NCI-H446 (cell line): Measurements from ENCODE around the gene TMEM164.

Experiments used
- DNase-seq, 2 experiments: peaks; one replicate each; lab custom pipeline; 2025; lab: John Stamatoyannopoulos, UW

Gene TMEM164

DNA sequence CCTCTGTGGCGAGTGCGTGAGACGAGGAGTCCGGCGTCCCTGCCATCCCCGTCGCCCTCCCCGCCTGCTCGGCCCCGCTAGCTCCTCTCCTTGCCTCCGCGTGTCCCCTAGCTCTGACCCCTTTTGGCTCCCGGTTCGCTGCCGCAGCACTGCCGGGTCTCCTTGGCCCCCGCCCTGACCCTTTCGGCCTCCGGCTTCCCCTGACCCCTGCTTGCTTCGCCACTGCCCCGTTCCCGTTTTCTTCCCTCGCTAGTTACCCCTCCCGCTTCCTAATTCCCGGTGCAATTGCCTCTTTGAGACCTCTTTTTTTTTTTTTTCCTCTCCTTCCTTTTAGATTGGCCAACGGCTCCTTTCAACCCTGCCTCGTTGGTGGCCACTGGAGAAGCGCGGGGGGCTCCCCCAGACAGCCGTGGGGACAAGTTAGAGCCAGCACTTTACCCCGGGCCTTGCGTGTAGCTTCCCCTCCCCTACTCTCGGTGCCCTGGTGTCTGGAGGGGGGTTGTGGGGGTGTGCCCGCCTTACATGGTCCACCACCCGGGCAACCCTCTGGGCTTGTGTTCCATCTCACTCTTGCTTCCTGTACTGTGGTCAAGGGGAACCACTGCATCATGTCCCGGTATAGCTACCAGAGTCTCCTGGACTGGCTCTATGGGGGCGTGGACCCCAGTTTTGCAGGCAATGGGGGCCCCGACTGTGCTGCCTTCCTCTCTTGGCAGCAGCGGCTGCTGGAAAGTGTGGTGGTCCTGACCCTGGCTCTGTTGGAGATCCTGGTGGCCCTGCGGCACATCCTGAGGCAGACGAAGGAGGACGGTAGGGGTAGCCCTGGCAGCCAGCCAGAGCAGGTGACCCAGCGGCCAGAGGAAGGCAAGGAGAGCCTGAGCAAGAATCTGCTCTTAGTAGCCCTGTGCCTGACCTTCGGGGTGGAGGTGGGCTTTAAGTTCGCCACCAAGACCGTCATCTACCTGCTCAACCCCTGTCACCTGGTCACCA is 548 bp downstream of the TMEM164 start:
- DNase-seq: no peak

DNA sequence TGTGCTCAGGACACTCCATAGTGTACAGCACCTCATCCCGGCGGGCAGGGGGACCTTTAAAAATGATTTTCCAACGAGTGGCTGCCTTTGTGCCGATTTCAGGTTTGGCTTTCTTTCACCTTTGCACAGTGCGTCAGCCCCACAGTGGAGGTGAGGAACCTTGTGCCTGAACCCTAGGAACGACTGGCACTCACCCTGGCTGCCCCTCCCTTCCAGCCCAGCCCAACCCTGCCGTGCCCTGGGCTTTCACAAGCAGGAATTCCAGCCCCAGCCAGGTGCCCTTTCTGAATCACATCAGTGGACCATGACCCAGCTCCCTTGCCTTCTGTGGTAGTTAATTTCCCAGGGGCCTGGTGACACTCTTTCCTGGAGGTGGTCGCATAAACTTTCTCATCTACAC is 1.3 kb downstream of the TMEM164 start:
- no peak for DNase-seq

DNA sequence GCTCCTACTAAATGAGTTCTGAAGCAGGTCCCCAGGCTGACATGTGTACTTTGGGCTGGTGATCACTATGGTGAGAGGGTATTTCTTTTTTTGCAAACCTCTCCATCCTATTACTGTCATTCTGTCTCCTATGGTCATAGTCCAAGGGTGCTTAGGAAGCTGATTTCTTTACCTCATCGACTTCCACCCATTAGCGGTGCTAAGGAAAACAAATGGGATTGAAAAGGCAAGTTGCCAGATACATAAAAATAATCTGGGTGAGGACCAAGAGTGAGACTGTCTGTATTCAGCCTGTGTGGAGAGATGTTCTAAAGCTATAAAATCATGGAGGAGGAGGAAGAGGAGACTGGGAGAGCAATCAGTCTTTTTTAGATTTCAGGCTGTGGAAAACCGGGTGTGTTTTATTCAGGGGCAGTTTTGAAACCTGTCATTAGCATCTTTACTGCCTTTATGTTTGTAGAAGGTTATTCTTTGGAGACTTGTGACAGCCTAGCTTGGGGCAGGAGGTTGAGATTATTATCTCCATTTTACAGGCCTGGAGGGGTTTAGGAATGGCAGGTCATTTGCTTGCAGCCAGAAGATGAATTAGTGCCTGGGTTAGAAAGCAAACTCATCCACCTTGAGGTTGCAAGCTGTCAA is 1.9 kb downstream of the TMEM164 start:
- peak in 1 of 2 experiments; percentile 34 for DNase-seq

GRCh38 chrX:110006161-110006560 is 3.2 kb downstream of the TMEM164 start:
- no peak for DNase-seq

GRCh38 chrX:110006821-110007375 is 4.0 kb downstream of the TMEM164 start:
- DNase-seq: peak in 1 of 2 experiments; percentile 41

GRCh38 chrX:110008011-110008635 is 5.2 kb downstream of the TMEM164 start:
- DNase-seq: no peak

GRCh38 chrX:110012818-110013485 is 10.0 kb downstream of the TMEM164 start:
- peak in 1 of 2 experiments; percentile 3 for DNase-seq

- no peak for DNase-seq
Measured at GRCh38 chrX:110013968-110014367, 11.1 kb downstream of the TMEM164 start.

DNA sequence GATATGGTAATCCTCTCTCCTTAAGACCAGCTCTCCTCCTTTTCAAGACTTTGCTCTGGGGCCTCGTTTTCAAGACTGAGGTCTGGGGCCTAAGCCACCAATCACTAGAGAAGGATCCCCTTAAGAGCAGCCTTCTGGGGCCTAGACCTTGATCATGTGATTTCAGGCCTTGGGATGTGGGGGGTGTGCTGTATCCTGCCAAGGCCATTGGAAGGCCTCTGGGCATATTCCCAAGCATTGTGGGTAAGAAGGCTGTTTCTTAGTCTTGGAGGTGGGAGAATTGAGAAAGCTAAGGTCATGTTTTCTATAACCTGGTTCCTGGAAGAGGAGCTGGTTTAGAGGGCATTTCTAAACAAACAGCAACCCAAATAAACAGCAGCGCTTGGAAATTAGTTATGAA is 12.1 kb downstream of the TMEM164 start:
- DNase-seq: no peak

GRCh38 chrX:110015915-110016314 is 13.0 kb downstream of the TMEM164 start:
- no peak for DNase-seq

GRCh38 chrX:110020536-110020935 is 17.6 kb downstream of the TMEM164 start:
- no peak for DNase-seq

GRCh38 chrX:110021258-110022022 is 18.5 kb downstream of the TMEM164 start:
- DNase-seq: no peak

- DNase-seq: no peak
Measured at GRCh38 chrX:110022599-110023448, 19.9 kb downstream of the TMEM164 start.

DNA sequence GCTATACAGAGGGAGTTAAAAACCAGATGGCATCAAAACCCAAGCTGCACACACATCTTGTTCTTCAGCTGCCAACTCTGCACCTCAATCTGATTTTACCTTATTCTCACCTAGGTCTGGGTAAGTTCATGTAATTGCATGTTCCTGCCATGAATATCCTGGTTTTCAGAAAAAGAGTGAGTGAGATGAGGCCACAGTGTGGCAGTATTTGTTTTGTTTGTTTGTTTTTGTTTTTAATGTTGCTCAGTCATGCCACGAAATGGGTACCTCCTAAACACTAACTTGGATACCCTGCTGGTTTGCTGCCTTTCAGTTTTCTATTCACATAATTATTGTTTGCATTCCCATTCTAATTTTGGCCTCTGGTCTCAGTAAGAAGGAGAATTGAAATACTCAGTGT is 22.5 kb downstream of the TMEM164 start:
- no peak for DNase-seq

- DNase-seq: no peak
Measured at GRCh38 chrX:110026099-110026844, 23.4 kb downstream of the TMEM164 start.

DNA sequence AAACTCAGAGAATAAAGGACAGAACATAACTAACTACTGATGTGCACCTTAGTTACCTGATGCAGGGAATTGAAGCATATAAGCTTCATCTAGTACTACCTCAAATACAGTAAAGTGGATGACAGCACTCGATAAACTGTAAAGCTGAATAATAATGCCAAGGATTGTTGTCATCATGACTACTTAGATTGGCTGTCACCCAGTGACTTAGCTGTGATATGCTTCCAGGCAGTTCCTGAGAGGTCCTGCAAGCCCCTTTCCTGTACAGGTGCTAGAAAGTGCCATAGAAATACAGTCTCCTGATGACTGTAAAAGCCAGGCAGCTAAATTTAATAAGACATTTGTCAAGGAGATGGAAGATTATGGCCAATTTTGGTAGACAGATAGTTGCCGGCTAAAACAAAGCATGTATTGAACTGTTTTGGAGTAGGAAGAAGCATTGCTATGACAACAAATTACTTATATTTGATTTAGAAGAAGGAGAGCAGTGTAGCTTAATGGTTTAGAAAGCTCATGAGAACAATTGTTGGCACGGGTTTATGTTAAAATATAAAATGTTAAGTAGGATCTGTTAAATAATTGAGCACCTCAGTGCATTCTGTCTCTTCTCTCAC is 29.7 kb downstream of the TMEM164 start:
- DNase-seq: no peak

DNA sequence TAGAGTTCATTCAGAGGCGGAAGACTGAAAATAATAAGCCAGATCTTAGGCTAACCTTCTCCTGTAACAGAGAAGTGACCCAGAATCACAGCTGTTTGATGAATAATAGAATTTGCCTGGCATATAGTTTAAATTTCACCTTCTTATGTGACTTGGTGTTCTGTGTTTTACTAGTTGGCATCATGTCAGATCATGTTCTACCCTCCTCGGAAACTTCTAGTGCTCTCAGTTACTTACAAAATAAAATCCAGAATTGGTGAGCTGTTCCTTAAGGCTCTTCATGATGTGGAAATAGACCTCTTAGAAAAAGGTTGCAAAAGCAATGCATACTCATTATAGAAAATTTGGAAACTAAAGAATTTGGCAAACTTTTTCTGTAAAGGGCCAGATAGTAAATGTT is 31.1 kb downstream of the TMEM164 start:
- no peak for DNase-seq

GRCh38 chrX:110036162-110037033 is 33.5 kb downstream of the TMEM164 start:
- DNase-seq: no peak
